NCI-H1694 (cell line): ENCODE results near the gene ITGAV.

ENCODE experiments used
- DNase-seq: peaks from one replicate; lab custom pipeline; 2025; lab: John Stamatoyannopoulos, UW

ITGAV gene

GRCh38 chr2:186612555-186613440 is 22.9 kb downstream of the ITGAV start:
- no peak for DNase-seq

DNA sequence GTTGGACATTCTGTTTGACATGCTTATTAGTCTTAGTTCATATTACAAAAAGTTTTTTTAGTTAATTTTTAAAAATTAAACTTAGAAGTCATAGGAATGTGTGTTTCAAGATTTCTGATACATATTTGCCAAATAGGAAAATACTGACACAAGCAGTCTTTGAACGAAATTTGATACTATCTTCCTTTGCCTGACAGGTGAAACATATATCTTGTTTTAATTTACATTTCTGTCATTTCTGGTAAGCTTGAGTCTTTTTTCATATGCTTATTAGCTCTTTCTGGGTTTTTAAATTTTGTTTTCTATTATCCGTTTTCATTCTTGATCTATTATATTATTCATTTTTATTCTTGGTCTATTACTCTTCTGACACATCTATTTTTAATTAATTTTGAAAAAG is 24.5 kb downstream of the ITGAV start:
- DNase-seq = no peak

DNA sequence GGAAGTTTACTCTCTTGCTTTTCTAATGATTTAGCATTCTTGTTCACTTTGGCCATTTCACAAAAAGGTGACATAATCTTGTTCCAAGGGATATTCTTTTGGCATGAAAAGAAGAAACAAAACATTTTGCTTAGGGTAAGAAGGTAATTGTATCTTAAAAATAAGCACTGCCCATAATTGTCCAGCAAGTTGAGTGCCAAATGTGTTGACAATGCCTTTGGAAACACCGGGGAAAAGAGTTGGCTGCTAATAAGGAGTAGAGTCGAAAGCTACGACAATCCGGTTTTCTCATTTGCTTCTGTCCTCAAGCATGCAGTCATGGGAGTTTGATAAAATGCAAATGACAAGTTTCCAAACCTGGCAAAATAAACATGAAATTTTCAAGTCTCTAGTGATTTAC is 27.3 kb downstream of the ITGAV start:
- DNase-seq = no peak

DNA sequence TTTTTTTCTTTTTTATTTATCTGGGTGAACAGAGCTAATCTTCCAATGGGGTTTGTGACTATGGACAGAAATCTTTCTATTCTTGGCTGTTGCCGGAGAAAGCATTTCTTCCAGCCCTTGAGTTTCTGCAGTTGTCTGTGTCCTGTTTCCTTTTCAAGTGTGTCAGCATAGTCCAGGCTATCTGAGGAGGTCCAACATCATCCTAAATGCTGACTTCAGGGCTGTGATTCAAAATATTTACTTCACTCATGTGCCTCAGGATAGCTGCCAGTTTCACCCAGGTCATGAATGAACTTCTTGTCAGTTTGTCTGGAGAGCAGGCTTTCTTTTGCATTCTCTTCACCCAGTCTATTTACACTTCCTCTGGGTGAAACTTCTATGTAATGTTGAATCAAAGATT is 27.9 kb downstream of the ITGAV start:
- DNase-seq = no peak

DNA sequence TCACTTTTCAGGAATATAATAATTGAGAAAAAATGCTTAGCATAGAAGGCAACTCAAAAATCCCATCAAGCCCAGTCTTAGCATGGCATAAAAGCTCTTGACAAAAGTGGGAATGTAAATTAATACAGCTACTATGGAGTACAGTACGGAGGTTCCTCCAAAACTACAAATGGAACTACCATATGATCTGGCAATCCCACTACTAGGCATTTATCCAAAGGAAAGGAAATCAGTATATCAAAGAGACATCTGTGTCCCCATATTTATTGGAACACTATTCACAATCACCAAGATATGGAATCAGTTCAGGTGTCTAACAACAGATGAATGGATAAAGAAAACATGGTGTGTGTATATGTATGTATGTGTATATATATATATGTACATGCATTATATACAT is 28.8 kb downstream of the ITGAV start:
- no peak for DNase-seq

- DNase-seq = no peak
Observed at GRCh38 chr2:186623084-186623483, 33.2 kb downstream of the ITGAV start.

GRCh38 chr2:186624276-186624675 is 34.4 kb downstream of the ITGAV start:
- no peak for DNase-seq

DNA sequence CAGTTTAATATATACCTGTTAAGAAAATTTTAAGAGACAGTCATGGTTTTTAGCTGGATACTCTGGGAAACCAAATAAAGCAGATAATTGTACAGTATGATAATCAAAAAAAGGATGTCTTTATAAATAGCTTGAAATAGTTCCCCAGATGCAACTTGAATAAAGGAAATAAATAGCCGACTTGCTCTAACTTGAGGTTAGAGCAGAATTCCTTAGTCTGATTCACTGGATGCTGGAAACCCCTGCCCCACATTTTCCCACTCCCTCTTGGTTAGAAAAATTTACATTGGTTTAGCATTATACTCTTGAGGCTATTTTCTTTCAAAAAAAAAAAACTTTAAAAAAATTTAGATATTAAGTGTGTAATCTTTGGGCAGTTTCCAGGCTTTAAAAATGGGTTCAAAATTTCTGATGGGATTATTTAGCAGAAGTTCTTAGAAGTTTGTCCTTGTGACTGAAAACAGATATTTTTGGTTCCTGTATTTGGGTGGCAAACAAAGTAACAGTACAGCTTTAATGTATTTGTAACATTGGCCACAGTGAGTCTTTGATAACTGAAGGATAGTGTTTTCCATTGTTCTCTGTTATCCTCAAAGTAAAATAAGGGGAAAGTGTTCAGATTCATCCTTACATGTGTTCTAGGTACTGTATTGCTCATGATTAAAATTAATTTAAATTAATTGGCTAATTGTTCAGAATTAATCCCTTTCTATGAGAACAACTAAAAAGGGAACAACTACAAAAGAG is 39.6 kb downstream of the ITGAV start:
- DNase-seq = no peak

- no peak for DNase-seq
Observed at GRCh38 chr2:186632417-186632816, 42.6 kb downstream of the ITGAV start.

- DNase-seq = no peak
Observed at GRCh38 chr2:186634701-186635100, 44.8 kb downstream of the ITGAV start.

DNA sequence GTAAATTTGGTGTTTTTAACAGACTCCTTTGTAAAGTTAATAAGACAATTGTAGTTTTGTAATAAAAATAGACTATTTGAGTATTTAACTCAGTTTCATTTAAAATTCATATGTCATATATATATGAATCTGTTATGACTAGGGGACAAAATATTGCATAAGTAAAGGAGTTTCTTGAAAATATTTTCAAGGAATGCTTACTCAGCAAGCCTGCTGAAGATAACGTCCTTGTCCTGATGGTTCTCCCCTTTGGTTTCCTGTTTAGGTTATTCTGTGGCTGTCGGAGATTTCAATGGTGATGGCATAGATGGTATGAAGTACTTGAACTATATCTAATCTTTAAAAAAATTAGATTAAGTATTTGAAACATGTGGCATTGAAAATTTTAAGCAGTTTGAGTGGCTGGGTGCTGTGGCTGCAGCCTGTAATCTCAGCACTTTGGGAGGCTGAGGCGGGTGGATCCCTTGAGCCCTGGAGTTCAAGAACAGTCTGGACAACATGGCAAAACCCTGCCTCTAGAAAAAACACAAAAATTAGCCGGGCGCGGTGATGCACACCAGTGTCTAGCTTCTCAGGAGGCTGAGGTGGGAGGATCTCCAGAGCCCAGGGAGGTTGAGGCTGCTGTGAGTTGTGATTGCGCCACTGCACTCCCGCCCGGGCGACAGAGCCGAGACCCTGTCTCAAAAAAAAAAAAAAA is 47.1 kb downstream of the ITGAV start:
- no peak for DNase-seq

DNA sequence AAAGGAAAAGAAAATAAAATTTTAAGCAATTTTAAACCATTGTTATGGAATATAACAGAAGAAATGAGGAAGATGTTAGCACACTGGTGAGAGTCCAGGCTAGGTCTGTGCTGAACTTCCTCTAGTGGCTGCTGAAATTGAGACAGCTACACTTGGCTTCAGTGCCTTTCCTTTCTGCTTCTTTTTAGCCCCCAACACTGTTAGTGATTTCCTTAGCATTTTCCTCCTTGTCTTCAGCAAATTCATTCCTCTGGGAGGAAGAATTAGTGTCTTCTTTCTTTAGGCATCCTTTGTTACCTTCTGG is 47.6 kb downstream of the ITGAV start:
- no peak for DNase-seq

DNA sequence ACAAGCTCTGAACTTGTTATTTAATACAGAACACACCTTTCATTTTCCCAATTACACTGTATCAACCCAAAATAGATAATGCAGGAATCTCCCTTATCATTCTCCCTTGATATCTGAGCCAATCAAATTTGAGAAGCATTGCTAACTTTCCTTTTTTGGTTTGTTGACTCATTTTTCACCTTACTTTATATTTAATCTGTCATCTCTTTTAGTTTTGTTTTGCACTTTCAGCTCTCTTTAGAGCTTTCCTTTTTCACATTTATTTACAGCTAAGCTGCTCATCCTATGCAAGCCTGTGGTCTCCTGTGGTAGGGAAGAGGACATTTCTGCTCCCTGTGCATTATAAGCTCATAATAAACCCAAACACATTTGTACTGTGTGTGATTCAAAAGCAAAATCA is 50.1 kb downstream of the ITGAV start:
- no peak for DNase-seq

DNA sequence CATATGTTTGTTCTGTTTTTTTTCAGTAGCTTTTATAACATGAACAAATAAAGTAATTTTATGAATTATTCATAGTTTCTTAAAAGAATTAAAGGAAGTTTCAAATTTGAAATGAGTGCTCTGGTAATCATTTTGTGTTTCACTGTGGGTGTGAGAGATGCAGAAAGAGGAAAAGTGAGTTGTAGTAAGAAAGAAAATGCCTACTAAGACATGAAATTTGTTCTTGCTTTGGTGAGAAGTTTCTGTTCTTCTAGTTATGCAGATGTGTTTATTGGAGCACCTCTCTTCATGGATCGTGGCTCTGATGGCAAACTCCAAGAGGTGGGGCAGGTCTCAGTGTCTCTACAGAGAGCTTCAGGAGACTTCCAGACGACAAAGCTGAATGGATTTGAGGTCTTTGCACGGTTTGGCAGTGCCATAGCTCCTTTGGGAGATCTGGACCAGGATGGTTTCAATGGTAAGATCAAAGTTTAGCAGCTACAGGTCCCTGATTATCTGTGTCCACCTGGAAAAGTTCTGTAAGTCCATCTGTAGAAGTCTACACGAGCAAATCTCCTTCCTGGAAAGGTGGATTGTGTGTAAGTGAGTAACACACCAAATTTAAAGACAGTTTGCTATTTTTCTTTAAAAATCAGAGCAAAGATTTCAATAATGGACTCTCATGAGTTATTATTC is 51.4 kb downstream of the ITGAV start:
- DNase-seq = no peak

DNA sequence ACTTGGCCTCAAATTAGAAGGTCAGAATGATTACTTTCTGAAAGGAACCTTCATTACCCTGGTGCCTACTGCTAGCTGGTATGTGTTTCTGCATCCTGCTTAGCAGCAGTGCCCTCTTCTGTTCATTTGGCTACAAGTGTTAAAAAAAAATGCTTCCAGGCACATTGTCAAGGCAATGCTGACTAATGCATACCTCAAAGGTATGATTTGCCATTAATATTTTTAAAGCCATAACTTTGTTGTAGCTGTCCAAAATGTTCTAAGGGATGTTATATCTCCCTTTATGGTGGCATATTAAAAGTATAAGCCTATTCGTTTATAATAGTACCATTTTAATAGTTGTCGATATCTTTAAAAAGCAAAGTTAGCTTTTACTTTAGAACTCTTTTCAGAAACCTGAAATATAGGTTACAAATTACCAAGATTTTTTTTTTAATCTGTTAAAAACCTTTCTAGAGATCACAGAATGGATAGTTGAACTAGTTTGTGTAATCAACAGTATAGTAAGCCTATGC is 52.0 kb downstream of the ITGAV start:
- DNase-seq = peak; percentile 29

GRCh38 chr2:186644791-186645190 is 54.9 kb downstream of the ITGAV start:
- no peak for DNase-seq

- no peak for DNase-seq
Observed at GRCh38 chr2:186645999-186646398, 56.1 kb downstream of the ITGAV start.

GRCh38 chr2:186648130-186648529 is 58.3 kb downstream of the ITGAV start:
- DNase-seq = no peak

DNA sequence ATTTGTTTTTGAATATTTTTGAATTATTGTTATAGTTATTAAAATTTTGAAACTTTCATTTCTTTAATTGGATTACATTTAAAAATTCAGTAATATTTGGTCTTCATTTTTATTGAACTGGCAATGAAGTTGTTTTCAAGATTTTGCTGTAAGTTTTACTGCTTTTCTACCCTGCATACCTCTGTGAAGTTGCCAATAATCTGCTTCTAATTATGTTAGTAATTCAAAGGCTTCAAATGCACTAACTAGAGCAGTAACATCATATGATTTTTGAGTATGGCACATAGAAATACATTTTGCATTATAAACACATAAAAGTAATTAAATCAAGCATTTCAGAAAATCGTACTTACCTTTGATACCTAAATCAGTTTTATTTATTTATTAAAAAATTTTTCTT is 63.7 kb downstream of the ITGAV start:
- DNase-seq = no peak

DNA sequence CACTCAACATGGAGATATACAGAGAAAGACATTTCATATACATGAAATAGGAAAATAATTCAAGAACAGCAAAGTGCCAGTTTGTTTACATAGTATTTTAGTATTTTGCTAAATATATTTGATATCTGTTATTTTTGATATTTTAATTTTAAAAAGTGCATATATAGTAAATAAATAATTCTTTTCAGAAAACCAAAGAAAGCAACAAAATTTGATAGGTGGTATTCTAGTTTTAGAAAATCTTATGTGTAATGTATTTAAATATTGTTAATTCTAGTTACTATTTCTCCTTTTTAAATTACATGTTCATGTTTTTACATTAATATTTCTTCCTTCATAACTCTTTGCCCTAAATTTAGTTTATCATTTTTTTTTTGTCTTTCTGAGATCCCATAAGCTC is 69.5 kb downstream of the ITGAV start:
- DNase-seq = no peak

DNA sequence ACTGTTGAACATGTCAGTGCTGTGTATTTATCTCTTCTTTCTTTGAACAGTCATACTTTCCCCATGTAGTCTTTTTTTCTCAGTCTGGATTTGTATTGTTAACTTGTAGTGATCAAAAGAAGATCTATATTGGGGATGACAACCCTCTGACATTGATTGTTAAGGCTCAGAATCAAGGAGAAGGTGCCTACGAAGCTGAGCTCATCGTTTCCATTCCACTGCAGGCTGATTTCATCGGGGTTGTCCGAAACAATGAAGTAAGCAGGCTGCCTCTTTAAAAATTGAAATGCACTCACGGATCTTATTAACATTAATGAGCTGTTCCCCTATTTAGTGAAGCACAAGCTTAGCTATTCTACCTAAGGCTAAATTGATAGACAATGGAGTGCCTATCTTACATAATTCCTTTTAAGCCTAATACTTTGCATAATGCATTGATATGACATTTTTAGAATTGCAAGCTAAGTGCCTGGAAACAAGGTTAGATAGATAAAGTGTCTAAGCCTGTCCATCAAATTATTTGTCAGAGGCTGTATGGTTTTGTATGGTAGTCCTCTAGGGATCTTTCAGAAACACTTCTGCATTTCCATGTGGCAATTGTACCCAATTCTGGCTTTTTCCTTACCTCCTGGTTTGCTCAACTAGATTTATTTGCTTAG is 74.7 kb downstream of the ITGAV start:
- DNase-seq = no peak

DNA sequence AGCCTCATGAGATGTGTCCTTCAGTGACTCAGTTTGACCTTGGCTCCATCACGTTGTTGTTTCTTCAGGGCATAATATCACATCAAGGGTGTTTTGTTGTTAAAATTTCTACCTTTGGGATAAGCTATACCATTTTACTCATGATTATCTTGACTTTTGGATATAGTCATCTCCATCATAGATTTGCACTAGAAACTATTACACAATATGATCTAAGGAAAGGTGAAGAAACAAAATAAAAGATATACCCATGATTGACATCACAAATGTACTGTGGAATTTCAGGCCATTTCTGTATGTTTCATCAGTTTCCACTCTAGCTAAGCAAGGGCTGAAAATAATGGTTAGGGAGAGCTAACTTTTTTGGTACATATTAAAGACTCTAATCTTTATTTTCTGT is 79.3 kb downstream of the ITGAV start:
- DNase-seq = no peak
